Endodermal cell (in vitro differentiated cells): ENCODE results near the gene ASAH2. TPM values are rescaled to one million over a fixed set of nuclear protein-coding genes. Genes with fewer than 3 reads are reported as not detected.
"Not testable (repeated sequence)": the region's sequence is repeated elsewhere in the genome, so short reads cannot be mapped to it uniquely, and the experiment has no call there.

ENCODE experiments used
- DNase-seq: peaks from one replicate; pipeline ENCODE4 v3.0.0-alpha.2; 2017
- H3K27ac ChIP-seq: 2 replicates; pipeline ENCODE4 v1.5.1; 2013; ENCODE audit warnings: mild to moderate bottlenecking, low read depth, low read length, moderate library complexity
- H3K27me3 ChIP-seq: 2 replicates; pipeline ENCODE4 v1.6.1; 2013; ENCODE audit warnings: mild to moderate bottlenecking, low read length, moderate library complexity; ENCODE audit not compliant: insufficient read depth, control insufficient read depth, poor library complexity, severe bottlenecking
- H3K36me3 ChIP-seq: 2 replicates; pipeline ENCODE4 v1.7.0; 2013; ENCODE audit warnings: mild to moderate bottlenecking, low read length, moderate library complexity; ENCODE audit not compliant: control insufficient read depth, insufficient read depth
- H3K4me1 ChIP-seq: one replicate; pipeline ENCODE4 v1.7.0; 2013; ENCODE audit warnings: low read length; ENCODE audit not compliant: control insufficient read depth, insufficient read depth
- H3K4me3 ChIP-seq: 2 replicates; pipeline ENCODE4 v1.5.1; 2013; ENCODE audit warnings: mild to moderate bottlenecking, low read length, moderate library complexity
- H3K9ac ChIP-seq: 2 replicates; pipeline ENCODE4 v1.6.1; 2013; ENCODE audit warnings: mild to moderate bottlenecking, low read length, moderate library complexity; ENCODE audit not compliant: poor library complexity, severe bottlenecking; ENCODE audit errors: extremely low read depth
- H3K9me3 ChIP-seq: 2 replicates; pipeline ENCODE4 v1.6.1; 2013; ENCODE audit warnings: mild to moderate bottlenecking, low read length, moderate library complexity; ENCODE audit not compliant: control insufficient read depth
- H3K27ac Mint-ChIP-seq: 2 replicates; pipeline ENCODE4 v1.8.0; 2020; ENCODE audit warnings: mixed read lengths
- H3K27me3 Mint-ChIP-seq: 2 replicates; pipeline ENCODE4 v1.8.0; 2021; ENCODE audit warnings: mild to moderate bottlenecking, mixed read lengths; ENCODE audit not compliant: insufficient read depth
- H3K36me3 Mint-ChIP-seq: 2 replicates; pipeline ENCODE4 v1.8.0; 2020; ENCODE audit warnings: low read depth, mixed read lengths
- H3K4me1 Mint-ChIP-seq: 2 replicates; pipeline ENCODE4 v1.8.0; 2020; ENCODE audit warnings: mixed read lengths
- H3K4me3 Mint-ChIP-seq: 2 replicates; pipeline ENCODE4 v1.8.0; 2020; ENCODE audit warnings: mild to moderate bottlenecking, moderate library complexity, mixed read lengths
- H3K9me3 Mint-ChIP-seq: 2 replicates; pipeline ENCODE4 v1.8.0; 2020; ENCODE audit warnings: mild to moderate bottlenecking, mixed read lengths
- CTCF ChIP-seq: fragments of 200-600 bp; sonication (generic); conservative IDR thresholded peaks from 2 replicates; pipeline ENCODE4 v1.5.0; 2021; ENCODE audit warnings: antibody characterized with exemption, mild to moderate bottlenecking
- WGBS, 2 experiments: methylation state at CpG; one replicate each; pipeline versions ENCODE4 v1.1.5 to v1.1.7; 2013; ENCODE audit warnings: missing lambda C conversion rate in 2 of 2, mixed read lengths in 1 of 2; ENCODE audit not compliant: insufficient coverage in 1 of 2, insufficient read length in 1 of 2; 5-methylcytosine and 5-hydroxymethylcytosine counted together
- total RNA-seq, 2 donors: library from RNA; stranded (reverse); fragmentation: NEBNext Ultra II Directional in 1 of 2; extraction: Animal tissue kit (Norgen Biotek cat#: 25700) in 1 of 2; gene quantifications; 2 replicates in 1 of 2; 3 replicates in 1 of 2; pipeline ENCODE4 v1.2.1, GENCODE V29; 2021

The ASAH2 gene
- total RNA-seq, 2 donors from 2014 or later: 5.2 to 6.7 TPM

GRCh38 chr10:50248062-50248461 is 3.3 kb downstream of the ASAH2 start:
- no peak overlapping the region for H3K27ac ChIP-seq
- no peaks in the 10 kb centered on the region for H3K9me3 Mint-ChIP-seq
- no peak overlapping the region for H3K27ac Mint-ChIP-seq
- H3K9me3 ChIP-seq: no peaks in the 10 kb centered on the region
- H3K27me3 Mint-ChIP-seq: no peaks in the 10 kb centered on the region
- H3K4me1 ChIP-seq: no peaks in the 10 kb centered on the region
- H3K27me3 ChIP-seq: peaks cover 5% of the 10 kb centered on the region
- H3K4me3 Mint-ChIP-seq: no peak overlapping the region
- DNase-seq: no peak
- WGBS, 2 experiments: 65 to 75% methylated on average over 3 of the region's 3 CpGs
- H3K36me3 ChIP-seq: no peaks in the 10 kb centered on the region
- peaks cover 13% of the 10 kb centered on the region for H3K4me1 Mint-ChIP-seq
- no peak overlapping the region for H3K9ac ChIP-seq
- H3K36me3 Mint-ChIP-seq: no peaks in the 10 kb centered on the region
- no peak for TF ChIP-seq CTCF
- no peak overlapping the region for H3K4me3 ChIP-seq

GRCh38 chr10:50244201-50244600 is 7.1 kb downstream of the ASAH2 start:
- H3K36me3 Mint-ChIP-seq: no peaks in the 10 kb centered on the region
- Histone ChIP-seq H3K36me3 (no peaks in the 10 kb centered on the region), H3K4me3 (no peak overlapping the region), H3K4me1 (no peaks in the 10 kb centered on the region), H3K27me3 (peaks cover 5% of the 10 kb centered on the region), H3K27ac (no peak overlapping the region), H3K9ac (no peak overlapping the region), H3K9me3 (no peaks in the 10 kb centered on the region)
- H3K4me3 Mint-ChIP-seq: no peak overlapping the region
- H3K27ac Mint-ChIP-seq: no peak overlapping the region
- DNase-seq: no peak
- no peaks in the 10 kb centered on the region for H3K9me3 Mint-ChIP-seq
- H3K27me3 Mint-ChIP-seq: peaks cover 2% of the 10 kb centered on the region
- TF ChIP-seq CTCF: no peak
- peaks cover 7% of the 10 kb centered on the region for H3K4me1 Mint-ChIP-seq

GRCh38 chr10:50242777-50243176 is 8.5 kb downstream of the ASAH2 start:
- Histone ChIP-seq H3K27ac (no peak overlapping the region), H3K9me3 (no peaks in the 10 kb centered on the region), H3K27me3 (peaks cover 12% of the 10 kb centered on the region), H3K4me3 (no peak overlapping the region), H3K9ac (no peak overlapping the region), H3K36me3 (no peaks in the 10 kb centered on the region), H3K4me1 (no peaks in the 10 kb centered on the region)
- Mint-ChIP-seq H3K36me3 (no peaks in the 10 kb centered on the region), H3K9me3 (no peaks in the 10 kb centered on the region), H3K27ac (no peak overlapping the region), H3K27me3 (peaks cover 11% of the 10 kb centered on the region), H3K4me1 (peaks cover 7% of the 10 kb centered on the region), H3K4me3 (no peak overlapping the region)
- no peak for TF ChIP-seq CTCF
- 86% methylated on average over 4 of the region's 4 CpGs; no CpG with 5 or more reads in 1 of the 2 experiments for WGBS, 2 experiments
- no peak for DNase-seq

GRCh38 chr10:50241478-50241877 is 9.8 kb downstream of the ASAH2 start:
- WGBS, 2 experiments: no CpG with 5 or more reads among the region's 1 CpG
- H3K4me3 ChIP-seq, H3K9me3 Mint-ChIP-seq, H3K27ac Mint-ChIP-seq, H3K4me1 ChIP-seq, H3K36me3 Mint-ChIP-seq, H3K9ac ChIP-seq, H3K4me1 Mint-ChIP-seq, DNase-seq, H3K27ac ChIP-seq, H3K4me3 Mint-ChIP-seq, H3K36me3 ChIP-seq, H3K9me3 ChIP-seq: not testable (repeated sequence)
- H3K27me3 ChIP-seq: peaks cover 16% of the 10 kb centered on the region
- peaks cover 11% of the 10 kb centered on the region for H3K27me3 Mint-ChIP-seq
